Motor neuron (in vitro differentiated cells): ENCODE measurements around the gene FBLN2. TPM values are rescaled to one million over a fixed set of nuclear protein-coding genes. Genes with fewer than 3 reads are reported as not detected.
"Not testable (repeated sequence)": the region's sequence is repeated elsewhere in the genome, so short reads cannot be mapped to it uniquely, and the experiment has no call there.

ENCODE experiments used
- ATAC-seq, 8 experiments: fragments of 200-7000 bp; cut with Tn5 transposase; replicated peaks in 6 of 8; 2 replicates each; pipeline ENCODE4 v1.8.0; 2021; ENCODE audit warnings: mild to moderate bottlenecking in 8 of 8, moderate library complexity in 8 of 8
- H3K27ac ChIP-seq, 2 donors: fragments of 250-450 bp; sonication (Bioruptor Pico); 2 replicates each; pipeline ENCODE4 v1.9.0; 2021; ENCODE audit warnings: antibody characterized with exemption in 2 of 2, mild to moderate bottlenecking in 2 of 2, moderate library complexity in 1 of 2
- H3K4me1 ChIP-seq, 2 donors: fragments of 250-450 bp; sonication (Bioruptor Pico); replicated peaks in 1 of 2; 2 replicates each; pipeline ENCODE4 v1.6.1; 2021; ENCODE audit warnings: antibody characterized with exemption in 2 of 2, mild to moderate bottlenecking in 2 of 2, moderate library complexity in 1 of 2
- H3K4me3 ChIP-seq, 5 donors: fragments of 250-450 bp; sonication (Bioruptor Pico); 2 replicates each; pipeline ENCODE4 v1.9.0; 2021; ENCODE audit warnings: antibody characterized with exemption in 5 of 5, mild to moderate bottlenecking in 5 of 5, moderate library complexity in 4 of 5
- WGBS, 10 experiments: fragments of 450-650 bp; shearing (Covaris generic); methylation state at CpG; one replicate each; pipeline ENCODE4 v1.0.0; 2022; 5-methylcytosine and 5-hydroxymethylcytosine counted together
- in situ Hi-C, 9 experiments: fragments of 400-800 bp; cut with MboI; loops; one replicate each; pipeline ENCODE4 v1.15.0; 2021; ENCODE audit warnings: low sequenced_read_pairs in 9 of 9, low pct_unique_long_range_greater_than_20kb in 2 of 9; ENCODE audit not compliant: unreplicated experiment in 9 of 9
- total RNA-seq, 8 experiments: library from RNA; unstranded; fragments of 300-600 nt; gene quantifications; 2 replicates each; pipeline versions ENCODE4 v1.2.3 to v1.2.4, GENCODE V29; 2022

Gene FBLN2
- total RNA-seq: 100 to 1,000 TPM in 1 of 8 experiments, 10 to 100 TPM in 3, 1 to 10 TPM in 4; 1.2 to 263 (median 9.4) TPM

- in situ Hi-C loops: no loop called here
- Histone ChIP-seq H3K27ac (no peak within 1 kb of the TSS), H3K4me1 (peaks cover 3 to 9% of the 10 kb centered on the region in 2 donors), H3K4me3 (peak within 1 kb of the TSS in 4 of 5 donors; percentile 12 to 30 (median 26))
- 12 to 20% methylated on average over 1 to 5 of the region's 107 CpGs; no CpG with 5 or more reads in 8 of the 10 experiments for WGBS, 10 experiments
- peak; percentile 69 to 98 (median 76) for ATAC-seq
These were observed at the start of gene FBLN2 for GRCh38 chr3:13548696-13549622. Gene FBLN2, plus strand, starts transcription at chr3:13549125. Its CDS starts 21,231 bp downstream, at chr3:13570356.

DNA sequence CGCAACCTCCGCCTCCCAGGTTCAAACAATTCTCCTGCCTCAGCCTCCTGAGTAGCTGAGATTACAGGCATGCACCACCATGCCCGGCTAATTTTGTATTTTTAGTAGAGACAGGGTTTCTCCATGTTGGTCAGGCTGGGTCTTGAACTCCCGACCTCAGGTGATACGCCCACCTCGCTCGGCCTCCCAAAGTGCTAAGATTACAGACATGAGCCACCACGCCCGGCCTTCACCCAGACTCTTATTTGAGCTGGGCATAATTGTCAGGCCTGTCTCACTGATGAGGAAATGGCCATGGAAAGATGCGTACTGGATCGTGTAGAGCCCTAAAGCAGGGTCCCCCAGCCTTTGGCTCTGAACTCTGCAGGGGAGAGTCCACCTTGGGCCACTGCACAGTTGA is 49.7 kb upstream of the FBLN2 start:
- H3K4me1 ChIP-seq, H3K27ac ChIP-seq, H3K4me3 ChIP-seq, ATAC-seq: not testable (repeated sequence)
- in situ Hi-C loops: loop anchor here (5.0 to 25.0 kb wide), 4 partner anchors 138 to 388 kb away; partner anchors contain the start of gene WNT7A (in 4 of the 9)
- WGBS, 10 experiments: 40 to 100% (median 78%) methylated on average over 1 to 4 of the region's 11 CpGs; no CpG with 5 or more reads in 6 of the 10 experiments

DNA sequence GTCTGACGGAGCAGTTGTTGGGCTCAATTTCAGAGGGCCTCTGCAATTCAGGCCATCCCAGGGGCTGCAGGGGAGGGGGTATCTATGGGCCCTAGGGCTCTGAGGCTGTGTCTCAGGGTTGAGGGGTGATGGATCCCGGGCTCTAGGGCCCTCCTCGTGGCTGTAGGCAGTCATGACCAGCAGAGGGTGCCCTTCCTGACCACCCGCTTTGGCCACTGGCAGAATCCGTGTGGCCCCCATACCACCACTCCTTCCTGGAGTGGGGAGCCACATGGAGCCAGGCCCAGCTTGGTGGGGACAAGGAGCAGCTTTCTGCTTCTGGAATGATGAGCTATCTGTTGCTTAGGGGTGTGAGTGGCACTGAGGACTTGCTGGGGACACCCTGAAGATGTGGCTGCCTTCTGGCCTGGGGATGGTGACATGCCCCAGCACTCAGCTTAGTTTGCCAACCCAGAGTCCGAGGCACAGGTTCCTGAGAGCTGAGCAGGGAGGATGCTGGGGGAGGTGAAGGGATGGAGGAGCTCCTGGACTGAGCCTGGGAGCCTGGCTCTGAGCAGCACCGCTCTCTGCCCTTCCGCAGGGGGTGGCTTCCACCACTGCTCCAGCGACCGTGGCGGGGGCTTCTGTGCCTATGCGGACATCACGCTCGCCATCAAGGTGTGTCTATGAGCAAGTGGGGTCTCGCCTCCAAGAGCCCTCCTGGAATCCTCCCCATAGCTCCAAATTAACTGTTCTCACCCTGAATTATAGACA is 48.6 kb upstream of the FBLN2 start:
- Histone ChIP-seq H3K4me3 (no peak overlapping the region), H3K27ac (no peak overlapping the region), H3K4me1 (peaks cover 14 to 15% of the 10 kb centered on the region in 2 donors)
- in situ Hi-C loops: loop anchor here in 1 of 9 experiments (5.0 kb wide), 1 partner anchor 147 kb away; no protein-coding TSS in a partner anchor
- peak in 3 of 8 experiments; percentile 14 to 60 (median 18) for ATAC-seq
- 77 to 92% (median 80%) methylated on average over 2 to 7 of the region's 15 CpGs; no CpG with 5 or more reads in 7 of the 10 experiments for WGBS, 10 experiments

GRCh38 chr3:13501056-13501455 is 47.9 kb upstream of the FBLN2 start:
- H3K27ac ChIP-seq: no peak overlapping the region
- no CpG with 5 or more reads among the region's 4 CpGs for WGBS, 10 experiments
- ATAC-seq: no peak
- in situ Hi-C loops: loop anchor here in 1 of 9 experiments (5.0 kb wide), 1 partner anchor 146 kb away; no protein-coding TSS in a partner anchor
- peaks cover 14 to 15% of the 10 kb centered on the region in 2 donors for H3K4me1 ChIP-seq
- no peak overlapping the region for H3K4me3 ChIP-seq

- H3K4me1 ChIP-seq: peaks cover 12 to 13% of the 10 kb centered on the region in 2 donors
- in situ Hi-C loops: loop anchor here in 1 of 9 experiments (5.0 kb wide), 1 partner anchor 146 kb away; no protein-coding TSS in a partner anchor
- whole genome bisulfite sequencing, 10 experiments: 63 to 80% methylated on average over 1 of the region's 4 CpGs; no CpG with 5 or more reads in 8 of the 10 experiments
- H3K27ac ChIP-seq: no peak overlapping the region
- H3K4me3 ChIP-seq: no peak overlapping the region
- ATAC-seq: no peak
These were observed 47.4 kb upstream of the FBLN2 start for GRCh38 chr3:13501521-13501920.

DNA sequence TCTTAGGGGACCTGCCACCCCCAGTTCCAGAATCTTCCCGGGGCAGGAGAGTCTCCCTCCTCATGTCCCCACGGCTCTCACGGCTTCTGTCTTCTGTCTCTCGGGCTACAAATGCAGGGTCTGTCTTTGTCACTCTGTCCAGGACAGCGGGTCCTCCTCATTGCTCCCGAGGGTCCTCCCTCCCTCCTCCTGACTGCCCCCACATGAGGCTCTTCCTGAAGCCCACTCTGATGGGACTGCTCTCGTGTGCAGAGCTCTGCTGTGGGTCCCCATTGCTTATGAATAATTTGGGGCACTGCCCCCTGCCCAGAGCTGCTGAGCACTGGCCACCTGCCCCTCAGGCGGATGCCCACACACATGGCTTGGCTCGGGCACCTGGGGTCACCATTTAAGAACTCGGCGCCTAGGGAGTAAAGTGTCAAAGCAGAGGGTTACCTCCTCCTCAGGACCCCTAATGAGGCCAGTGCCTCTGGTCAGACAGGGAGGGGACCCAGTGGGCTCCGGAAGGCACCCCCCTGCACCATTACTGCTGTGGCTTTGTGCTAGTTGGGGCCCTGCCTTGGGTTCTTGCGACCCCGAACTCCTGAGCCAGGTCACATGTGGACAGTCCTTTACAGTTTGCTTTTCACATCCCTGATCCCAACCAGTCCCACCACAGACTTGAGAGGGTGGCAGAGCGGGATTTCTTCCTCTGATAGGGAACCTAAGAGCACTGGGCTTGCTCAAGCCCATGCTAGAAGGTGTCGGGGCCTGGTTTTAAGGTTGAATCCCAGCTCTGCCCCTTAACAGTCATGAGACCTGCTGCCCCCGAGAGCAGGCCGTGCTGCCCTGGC is 46.8 kb upstream of the FBLN2 start:
- in situ Hi-C loops: loop anchor here in 1 of 9 experiments (5.0 kb wide), 1 partner anchor 145 kb away; no protein-coding TSS in a partner anchor
- 60 to 100% (median 87%) methylated on average over 1 to 9 of the region's 18 CpGs; no CpG with 5 or more reads in 3 of the 10 experiments for WGBS, 10 experiments

GRCh38 chr3:13502791-13503060 is 46.2 kb upstream of the FBLN2 start:
- WGBS, 10 experiments: 67 to 100% (median 82%) methylated on average over 1 to 4 of the region's 8 CpGs; no CpG with 5 or more reads in 7 of the 10 experiments
- H3K4me3 ChIP-seq: no peak overlapping the region
- H3K27ac ChIP-seq: no peak overlapping the region
- no peak for ATAC-seq
- H3K4me1 ChIP-seq: peaks cover 10 to 17% of the 10 kb centered on the region in 2 donors
- in situ Hi-C loops: loop anchor here in 1 of 9 experiments (5.0 kb wide), 1 partner anchor 145 kb away; no protein-coding TSS in a partner anchor

More for the DNA sequence above, 46.8 kb upstream of the FBLN2 start:
- Histone ChIP-seq H3K4me3 (no peak overlapping the region), H3K4me1 (peaks cover 9 to 12% of the 10 kb centered on the region in 2 donors), H3K27ac (no peak overlapping the region)
- no peak for ATAC-seq

DNA sequence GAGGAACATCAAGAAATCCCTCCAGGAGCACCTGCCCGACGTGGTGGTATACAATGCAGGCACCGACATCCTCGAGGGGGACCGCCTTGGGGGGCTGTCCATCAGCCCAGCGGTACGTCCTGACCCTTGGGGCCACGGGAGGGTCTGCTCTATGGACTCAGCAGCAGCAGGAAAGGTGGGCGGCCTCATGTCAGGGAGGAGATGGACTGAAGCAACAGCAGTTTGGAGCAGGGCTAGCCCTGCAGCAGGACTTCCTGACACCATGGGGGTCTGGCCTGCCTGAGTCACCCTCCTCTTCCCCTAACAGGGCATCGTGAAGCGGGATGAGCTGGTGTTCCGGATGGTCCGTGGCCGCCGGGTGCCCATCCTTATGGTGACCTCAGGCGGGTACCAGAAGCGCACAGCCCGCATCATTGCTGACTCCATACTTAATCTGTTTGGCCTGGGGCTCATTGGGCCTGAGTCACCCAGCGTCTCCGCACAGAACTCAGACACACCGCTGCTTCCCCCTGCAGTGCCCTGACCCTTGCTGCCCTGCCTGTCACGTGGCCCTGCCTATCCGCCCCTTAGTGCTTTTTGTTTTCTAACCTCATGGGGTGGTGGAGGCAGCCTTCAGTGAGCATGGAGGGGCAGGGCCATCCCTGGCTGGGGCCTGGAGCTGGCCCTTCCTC is 44.6 kb upstream of the FBLN2 start:
- ATAC-seq: peak; percentile 5 to 61 (median 54)
- Histone ChIP-seq H3K27ac (peak overlapping the region; percentile 41 to 48), H3K4me3 (no peak overlapping the region), H3K4me1 (peaks cover 12 to 21% of the 10 kb centered on the region in 2 donors)
- in situ Hi-C loops: loop anchor here in 1 of 9 experiments (5.0 kb wide), 1 partner anchor 143 kb away; no protein-coding TSS in a partner anchor
- 29 to 82% (median 80%) methylated on average over 2 to 10 of the region's 23 CpGs; no CpG with 5 or more reads in 6 of the 10 experiments for WGBS, 10 experiments

DNA sequence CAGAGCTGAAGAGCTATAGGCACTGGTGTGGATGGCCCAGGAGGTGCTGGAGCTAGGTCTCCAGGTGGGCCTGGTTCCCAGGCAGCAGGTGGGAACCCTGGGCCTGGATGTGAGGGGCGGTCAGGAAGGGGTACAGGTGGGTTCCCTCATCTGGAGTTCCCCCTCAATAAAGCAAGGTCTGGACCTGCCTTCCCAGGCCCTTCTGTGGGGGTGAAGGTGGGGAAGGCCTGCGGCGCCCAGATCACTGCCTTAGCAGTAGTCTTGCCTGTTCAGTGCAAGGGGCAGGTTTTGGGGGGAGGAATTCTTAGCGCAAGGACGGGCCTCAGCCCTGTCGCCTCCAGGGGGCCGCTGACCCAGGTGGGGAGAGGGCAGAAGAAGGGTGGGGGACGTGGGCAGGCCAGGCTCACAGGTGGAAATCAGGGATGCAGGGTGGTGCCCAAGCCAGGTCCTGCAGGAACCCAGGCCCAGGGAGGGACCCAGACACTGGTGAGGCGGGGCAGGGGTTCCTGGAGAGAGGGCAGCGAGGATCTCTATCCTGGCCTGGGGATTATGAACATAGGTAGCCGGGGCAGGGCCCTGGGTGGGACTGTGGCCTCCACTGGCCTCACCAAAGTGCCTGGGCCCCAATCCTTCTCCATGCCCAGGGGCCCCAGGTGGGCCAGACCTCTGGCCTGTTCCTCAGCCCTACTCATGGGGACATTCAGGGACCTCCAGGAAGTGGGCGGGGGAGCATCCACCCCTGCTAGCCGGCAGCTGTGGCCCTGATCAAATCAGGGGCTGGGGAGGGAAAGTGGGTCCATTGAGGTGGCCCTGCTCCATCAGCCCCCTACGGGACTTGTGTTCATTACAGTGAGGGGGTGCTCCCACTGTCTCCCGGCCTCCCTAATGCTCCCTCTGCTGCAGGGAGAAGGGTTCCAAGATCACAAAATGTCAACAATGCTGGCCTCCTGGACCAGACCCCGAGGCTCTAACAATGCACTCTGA is 43.5 kb upstream of the FBLN2 start:
- WGBS, 10 experiments: 50 to 100% (median 90%) methylated on average over 1 of the region's 16 CpGs; no CpG with 5 or more reads in 6 of the 10 experiments
- no peak for ATAC-seq
- peak overlapping the region in 1 of 2 donors; percentile 48 for H3K27ac ChIP-seq
- H3K4me3 ChIP-seq: no peak overlapping the region
- in situ Hi-C loops: no loop called here
- H3K4me1 ChIP-seq: peaks cover 12 to 21% of the 10 kb centered on the region in 2 donors

DNA sequence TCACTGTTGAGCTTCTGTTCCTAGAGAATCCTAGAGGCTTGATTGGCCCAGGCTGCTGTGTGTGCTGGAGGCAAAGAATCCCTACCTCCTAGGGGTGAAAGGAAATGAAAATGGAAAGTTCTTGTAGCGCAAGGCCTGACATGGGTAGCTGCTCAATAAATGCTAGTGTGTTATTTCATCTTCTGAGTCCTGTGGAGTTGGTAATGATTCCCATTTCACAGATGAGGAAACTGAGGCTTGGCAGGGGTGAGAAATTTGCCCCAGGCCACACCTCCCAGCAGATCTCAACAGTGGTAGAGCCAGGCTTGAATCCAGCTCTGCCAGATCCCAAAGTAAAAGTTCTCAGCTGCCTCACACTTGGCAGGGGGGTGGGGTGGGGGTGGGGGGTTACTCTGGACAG is 42.7 kb upstream of the FBLN2 start:
- whole genome bisulfite sequencing, 10 experiments: 71 to 100% (median 82%) methylated on average over 1 of the region's 1 CpG; no CpG with 5 or more reads in 6 of the 10 experiments
- no peak for ATAC-seq
- in situ Hi-C loops: no loop called here
- no peak overlapping the region for H3K4me3 ChIP-seq
- H3K27ac ChIP-seq: no peak overlapping the region
- peaks cover 12 to 21% of the 10 kb centered on the region in 2 donors for H3K4me1 ChIP-seq

- Histone ChIP-seq H3K27ac (no peak overlapping the region), H3K4me3 (no peak overlapping the region), H3K4me1 (peaks cover 12 to 21% of the 10 kb centered on the region in 2 donors)
- in situ Hi-C loops: no loop called here
- WGBS, 10 experiments: no CpG with 5 or more reads among the region's 4 CpGs
- ATAC-seq: peak in 1 of 8 experiments; percentile 9
These were observed 42.2 kb upstream of the FBLN2 start for GRCh38 chr3:13506680-13507079.
